MCF 10A (cell line): ENCODE measurements around the gene GAS7. TPM values are rescaled to one million over a fixed set of nuclear protein-coding genes. Genes with fewer than 3 reads are reported as not detected.
A peak's percentile ranks its signal among the peaks of the same experiment; 100 is the strongest.

ENCODE experiments used
- BruUV-seq: library from RNA; stranded (reverse); fragments of 400-500 nt; replicated peaks from 2 replicates; lab custom pipeline; 2021; lab: Mats Ljungman, UMichigan
- CTCF ChIA-PET: fragments of 300-600 bp; sonication (Branson Sonifier 250); formaldehyde crosslinking; extraction: SDS; loops from one replicate; lab custom pipeline; 2021; ENCODE audit warnings: antibody characterized with exemption, inconsistent platforms; lab: Yijun Ruan, JAX
- POLR2A ChIA-PET: fragments of 300-600, 350-650 bp; sonication (Branson Sonifier 250); formaldehyde crosslinking; extraction: SDS; loops from one replicate; lab custom pipeline; 2020; ENCODE audit warnings: antibody characterized with exemption, inconsistent platforms; lab: Yijun Ruan, JAX
- DNase-seq: peaks from one replicate; pipeline ENCODE4 v3.0.0-alpha.2; 2018; ENCODE audit not compliant: unreplicated experiment
- H3K27ac Mint-ChIP-seq: one replicate; pipeline ENCODE4 v1.8.0; 2022; ENCODE audit warnings: mild to moderate bottlenecking, low read depth, mixed read lengths; ENCODE audit not compliant: unreplicated experiment
- H3K27me3 Mint-ChIP-seq: one replicate; pipeline ENCODE4 v1.8.0; 2022; ENCODE audit warnings: mixed read lengths; ENCODE audit not compliant: insufficient read depth, unreplicated experiment
- H3K36me3 Mint-ChIP-seq: one replicate; pipeline ENCODE4 v1.8.0; 2022; ENCODE audit warnings: mild to moderate bottlenecking, moderate library complexity, mixed read lengths; ENCODE audit not compliant: insufficient read depth, unreplicated experiment
- H3K4me1 Mint-ChIP-seq: one replicate; pipeline ENCODE4 v1.8.0; 2022; ENCODE audit warnings: mixed read lengths; ENCODE audit not compliant: insufficient read depth, unreplicated experiment
- H3K4me3 Mint-ChIP-seq: one replicate; pipeline ENCODE4 v1.8.0; 2022; ENCODE audit warnings: mild to moderate bottlenecking, moderate library complexity, mixed read lengths; ENCODE audit not compliant: unreplicated experiment
- H3K9me3 Mint-ChIP-seq: one replicate; pipeline ENCODE4 v1.8.0; 2022; ENCODE audit warnings: mixed read lengths; ENCODE audit not compliant: unreplicated experiment
- intact Hi-C: fragments of 100-400 bp; cut with micrococcal nuclease; formaldehyde crosslinking; loops from 2 replicates; pipeline ENCODE4 v1.14.1; 2022
- total RNA-seq: library from RNA; stranded (reverse); gene quantifications from 2 replicates; pipeline ENCODE4 v1.2.3, GENCODE V29; 2022
- TF ChIP-seq, protein P1 (sequence below): fragments of 200-600 bp; IDR thresholded peaks from one replicate; pipeline ENCODE4 v1.8.0; 2022; ENCODE audit warnings: antibody characterized with exemption, mild to moderate bottlenecking; ENCODE audit not compliant: unreplicated experiment

GAS7 gene
- total RNA-seq, 1 experiment from 2014 or later = not detected

GRCh38 chr17:9887508-9887907 lies 310.9 kb downstream of the GAS7 start:
- TF ChIP-seq, protein P1, sequence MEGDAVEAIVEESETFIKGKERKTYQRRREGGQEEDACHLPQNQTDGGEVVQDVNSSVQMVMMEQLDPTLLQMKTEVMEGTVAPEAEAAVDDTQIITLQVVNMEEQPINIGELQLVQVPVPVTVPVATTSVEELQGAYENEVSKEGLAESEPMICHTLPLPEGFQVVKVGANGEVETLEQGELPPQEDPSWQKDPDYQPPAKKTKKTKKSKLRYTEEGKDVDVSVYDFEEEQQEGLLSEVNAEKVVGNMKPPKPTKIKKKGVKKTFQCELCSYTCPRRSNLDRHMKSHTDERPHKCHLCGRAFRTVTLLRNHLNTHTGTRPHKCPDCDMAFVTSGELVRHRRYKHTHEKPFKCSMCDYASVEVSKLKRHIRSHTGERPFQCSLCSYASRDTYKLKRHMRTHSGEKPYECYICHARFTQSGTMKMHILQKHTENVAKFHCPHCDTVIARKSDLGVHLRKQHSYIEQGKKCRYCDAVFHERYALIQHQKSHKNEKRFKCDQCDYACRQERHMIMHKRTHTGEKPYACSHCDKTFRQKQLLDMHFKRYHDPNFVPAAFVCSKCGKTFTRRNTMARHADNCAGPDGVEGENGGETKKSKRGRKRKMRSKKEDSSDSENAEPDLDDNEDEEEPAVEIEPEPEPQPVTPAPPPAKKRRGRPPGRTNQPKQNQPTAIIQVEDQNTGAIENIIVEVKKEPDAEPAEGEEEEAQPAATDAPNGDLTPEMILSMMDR = no peak
- peaks cover 10% of the 10 kb centered on the region for H3K9me3 Mint-ChIP-seq
- H3K36me3 Mint-ChIP-seq = peaks cover 6% of the 10 kb centered on the region
- peak; percentile 27 for DNase-seq
- intact Hi-C loops = no loop called here
- POLR2A ChIA-PET = no interaction called here
- CTCF ChIA-PET = no interaction called here
- H3K4me3 Mint-ChIP-seq = no peak overlapping the region
- no TSS peak for BruUV-seq
- peaks cover 5% of the 10 kb centered on the region for H3K4me1 Mint-ChIP-seq
- no peak overlapping the region for H3K27ac Mint-ChIP-seq
- H3K27me3 Mint-ChIP-seq = no peaks in the 10 kb centered on the region

DNA sequence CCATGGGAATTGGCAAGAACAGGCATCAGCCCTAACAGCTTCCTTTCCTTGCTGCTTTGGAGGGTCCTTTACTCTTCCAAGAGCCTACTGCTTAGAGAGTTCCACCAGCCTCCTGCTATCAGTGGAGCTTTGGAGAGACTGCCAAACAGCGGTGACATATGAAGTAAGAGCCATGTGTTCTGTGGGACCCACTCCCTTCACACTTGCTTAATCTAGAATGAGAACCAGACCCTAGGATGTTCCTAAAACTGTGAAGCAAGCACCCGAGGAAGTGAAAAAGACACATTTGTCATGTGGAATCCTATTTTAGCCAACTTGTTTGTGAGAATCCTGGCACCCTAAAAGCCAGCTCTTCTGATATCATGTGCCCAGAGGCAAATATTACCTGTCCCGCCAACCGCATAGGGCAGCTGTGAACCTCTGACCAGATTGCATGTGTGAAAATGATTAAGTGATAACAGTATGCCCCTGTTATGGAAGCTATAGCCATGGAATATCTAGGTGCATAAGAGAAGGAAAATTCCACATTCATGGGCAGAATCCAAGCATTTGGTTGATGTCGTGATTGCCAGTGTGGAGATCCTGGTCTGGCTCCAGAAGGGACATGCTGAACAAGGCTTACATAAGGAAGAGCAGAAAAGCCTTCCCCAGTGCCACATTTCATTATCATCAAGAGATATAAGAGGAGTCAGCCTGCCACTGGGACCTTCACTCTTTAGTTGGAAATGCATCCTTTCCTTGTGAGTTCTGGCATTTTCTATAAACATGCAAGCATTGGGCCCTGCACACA lies 312.1 kb downstream of the GAS7 start:
- intact Hi-C loops = no loop called here
- ChIA-PET POLR2A (no interaction called here), CTCF (no interaction called here)
- DNase-seq = no peak
- peaks cover 10% of the 10 kb centered on the region for H3K9me3 Mint-ChIP-seq
- H3K27ac Mint-ChIP-seq = no peak overlapping the region
- H3K4me1 Mint-ChIP-seq = peaks cover 5% of the 10 kb centered on the region
- H3K36me3 Mint-ChIP-seq = peaks cover 6% of the 10 kb centered on the region
- BruUV-seq = no TSS peak
- H3K4me3 Mint-ChIP-seq = no peak overlapping the region
- TF ChIP-seq, protein P1 = no peak
- no peaks in the 10 kb centered on the region for H3K27me3 Mint-ChIP-seq

DNA sequence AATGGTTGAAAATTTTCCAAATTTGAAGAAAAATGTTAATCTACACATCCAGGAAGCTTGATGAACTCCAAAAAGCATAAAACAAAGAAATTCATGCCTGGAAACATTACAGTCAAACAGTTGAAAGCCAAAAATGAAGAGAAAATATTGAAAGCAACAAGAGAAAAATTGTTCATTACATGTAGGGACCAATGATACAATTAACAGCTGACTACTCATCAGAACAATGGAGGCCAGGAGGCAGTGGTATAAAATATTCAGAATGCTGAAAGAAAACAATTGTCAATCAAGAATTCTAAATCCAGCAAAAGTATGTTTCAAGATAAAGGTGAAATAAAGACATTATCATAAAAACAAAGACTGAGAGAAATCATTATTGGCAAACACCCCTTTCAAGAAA lies 315.0 kb downstream of the GAS7 start:
- POLR2A ChIA-PET = interaction anchor here (0.7 kb wide), 1 partner anchor 238 kb away, joined by 3 read pairs; no protein-coding TSS in a partner anchor
- Mint-ChIP-seq H3K9me3 (peaks cover 10% of the 10 kb centered on the region), H3K27ac (no peak overlapping the region), H3K27me3 (no peaks in the 10 kb centered on the region), H3K4me3 (no peak overlapping the region), H3K4me1 (peaks cover 4% of the 10 kb centered on the region), H3K36me3 (no peaks in the 10 kb centered on the region)
- DNase-seq = no peak
- CTCF ChIA-PET = interaction anchor here (1.1 kb wide), 1 partner anchor 45 kb away, joined by 5 read pairs; no protein-coding TSS in a partner anchor
- BruUV-seq = no TSS peak
- intact Hi-C loops = no loop called here
- TF ChIP-seq, protein P1 = no peak

DNA sequence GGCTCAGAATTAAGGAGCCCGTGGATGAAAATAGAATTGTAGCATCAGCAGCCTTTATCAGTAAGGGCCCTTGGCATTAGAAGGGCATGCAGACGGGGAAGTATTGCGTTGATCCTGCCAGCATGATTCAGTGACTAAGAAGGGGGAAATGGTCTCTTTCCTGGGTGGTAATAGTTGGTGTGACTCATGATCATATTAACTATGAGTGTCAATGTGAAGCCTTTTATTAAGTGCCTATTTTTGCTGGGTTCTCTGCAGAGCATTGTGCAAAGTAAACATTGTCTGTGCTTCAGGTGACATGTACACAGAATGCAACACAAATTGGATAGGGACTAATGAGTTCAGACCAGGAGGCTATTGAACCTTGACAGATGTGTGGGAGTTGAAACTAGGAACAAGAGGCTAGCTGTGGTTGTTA lies 317.8 kb downstream of the GAS7 start:
- H3K27me3 Mint-ChIP-seq = no peaks in the 10 kb centered on the region
- no TSS peak for BruUV-seq
- peak; percentile 80 for DNase-seq
- H3K27ac Mint-ChIP-seq = no peak overlapping the region
- no peak overlapping the region for H3K4me3 Mint-ChIP-seq
- CTCF ChIA-PET = interaction anchor here (0.6 kb wide), 1 partner anchor 358 kb away, joined by 3 read pairs; no protein-coding TSS in a partner anchor
- H3K36me3 Mint-ChIP-seq = no peaks in the 10 kb centered on the region
- TF ChIP-seq, protein P1 = no peak
- peaks cover 4% of the 10 kb centered on the region for H3K4me1 Mint-ChIP-seq
- POLR2A ChIA-PET = no interaction called here
- peaks cover 10% of the 10 kb centered on the region for H3K9me3 Mint-ChIP-seq
- intact Hi-C loops = no loop called here
